HCT116 (cell line): Measurements from ENCODE around the gene MEGF8.

Experiments used
- ATF3 ChIP-seq: IDR thresholded peaks from 2 replicates; pipeline ENCODE4 v1.6.1; 2012
- CEBPB ChIP-seq: IDR thresholded peaks from 2 replicates; pipeline ENCODE4 v1.6.1; 2012; ENCODE audit warnings: low read depth
- CTCF ChIP-seq, 3 experiments: fragments of 200-600 bp in 1 of 3; sonication (generic) in 1 of 3; IDR thresholded peaks in 2 of 3; conservative IDR thresholded peaks in 1 of 3; 2 replicates each; pipeline ENCODE4 v1.5.1; 2012 to 2017; ENCODE audit warnings: low read depth in 2 of 3, low read length in 2 of 3, antibody characterized with exemption in 1 of 3, borderline replicate concordance in 1 of 3, control low read depth in 1 of 3, mild to moderate bottlenecking in 1 of 3, mixed read lengths in 1 of 3, mixed run types in 1 of 3, moderate library complexity in 1 of 3; ENCODE audit not compliant: insufficient read depth in 1 of 3
- EZH2 ChIP-seq: fragments of 200-600 bp; sonication (generic); IDR thresholded peaks from 2 replicates; pipeline ENCODE4 v1.6.1; 2017; ENCODE audit warnings: antibody characterized with exemption, mixed run types
- JUND ChIP-seq: IDR thresholded peaks from 2 replicates; pipeline ENCODE4 v1.6.1; 2012
- POLR2A ChIP-seq: IDR thresholded peaks from 2 replicates; pipeline ENCODE4 v1.7.0; 2011; ENCODE audit warnings: borderline replicate concordance; ENCODE audit not compliant: insufficient read depth, insufficient read length; ENCODE audit errors: extremely low read depth
- POLR2AphosphoS5 ChIP-seq: IDR thresholded peaks from 2 replicates; pipeline ENCODE4 v1.6.1; 2011; ENCODE audit warnings: mild to moderate bottlenecking, low read depth, low read length, moderate library complexity
- REST ChIP-seq: IDR thresholded peaks from 2 replicates; pipeline ENCODE4 v1.6.1; 2012; ENCODE audit warnings: low read depth
- SIN3A ChIP-seq: IDR thresholded peaks from 2 replicates; pipeline ENCODE4 v1.6.1; 2012; ENCODE audit warnings: low read depth
- SP1 ChIP-seq: IDR thresholded peaks from 2 replicates; pipeline ENCODE4 v1.6.1; 2012; ENCODE audit warnings: low read depth
- SRF ChIP-seq: IDR thresholded peaks from 2 replicates; pipeline ENCODE4 v1.6.1; 2012; ENCODE audit warnings: low read depth
- TCF7L2 ChIP-seq: IDR thresholded peaks from 2 replicates; pipeline ENCODE4 v1.7.0; 2011; ENCODE audit warnings: borderline replicate concordance, inconsistent platforms; ENCODE audit not compliant: insufficient read depth, insufficient read length; ENCODE audit errors: extremely low read depth
- YY1 ChIP-seq: IDR thresholded peaks from 2 replicates; pipeline ENCODE4 v1.6.1; 2011; ENCODE audit warnings: low read length, low read depth, moderate library complexity, mild to moderate bottlenecking; ENCODE audit not compliant: insufficient replicate concordance; ENCODE audit errors: extremely low read depth
- TF ChIP-seq, protein P1 (sequence below): IDR thresholded peaks from 2 replicates; pipeline ENCODE4 v1.6.1; 2012

DNA sequence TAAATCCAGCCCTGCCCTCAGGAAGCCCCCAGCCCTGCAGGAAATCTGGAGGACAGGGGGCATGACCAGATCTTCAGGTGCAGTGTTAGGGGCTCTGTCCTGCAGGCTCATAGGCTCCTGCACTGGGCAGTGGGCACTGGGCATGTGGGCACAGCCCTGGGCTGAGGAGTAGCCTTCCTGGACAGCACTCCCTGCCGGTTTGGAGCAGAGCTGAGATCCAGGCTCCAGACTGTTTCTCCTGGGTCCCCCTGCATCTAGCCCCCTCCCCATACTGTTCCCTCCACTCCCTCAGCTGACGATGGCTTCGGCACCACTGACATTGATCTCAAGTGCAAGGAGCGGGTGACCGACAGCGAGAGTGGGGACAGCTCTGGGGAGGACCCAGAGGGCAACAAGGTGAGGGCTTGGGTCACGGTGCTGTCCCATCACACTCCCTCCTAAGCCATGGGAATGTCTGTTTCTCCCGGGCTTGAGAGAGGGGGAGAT, 35.8 kb upstream of the MEGF8 start:
- no peak for TF ChIP-seq POLR2AphosphoS5
- no peak for TF ChIP-seq SIN3A
- TF ChIP-seq ATF3: no peak
- no peak for TF ChIP-seq SP1
- TF ChIP-seq POLR2A: no peak
- no peak for TF ChIP-seq CTCF (IDR thresholded peaks at IDR 0.05 in 2 of 3, conservative IDR thresholded peaks at IDR 0.05 in 1 of 3; ENCODE audit: borderline replicate concordance in 1 of 3, insufficient read depth in 1 of 3, low read depth in 2 of 3, low read length in 2 of 3)
- no peak for TF ChIP-seq YY1
- no peak for TF ChIP-seq EZH2
- TF ChIP-seq JUND: no peak
- TF ChIP-seq SRF: no peak
- TF ChIP-seq TCF7L2: no peak
- TF ChIP-seq, protein P1, sequence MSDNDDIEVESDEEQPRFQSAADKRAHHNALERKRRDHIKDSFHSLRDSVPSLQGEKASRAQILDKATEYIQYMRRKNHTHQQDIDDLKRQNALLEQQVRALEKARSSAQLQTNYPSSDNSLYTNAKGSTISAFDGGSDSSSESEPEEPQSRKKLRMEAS: no peak
- no peak for TF ChIP-seq REST
- no peak for TF ChIP-seq CEBPB
